ENCODE measurements around the gene PRKAR2B. TPM values are rescaled to one million over a fixed set of nuclear protein-coding genes. Genes with fewer than 3 reads are reported as not detected.
"Not testable (repeated sequence)": the region's sequence is repeated elsewhere in the genome, so short reads cannot be mapped to it uniquely, and the experiment has no call there.

Gene PRKAR2B
- polyA plus RNA-seq, 4 donors = 35.7 to 40.5 (median 38.3) TPM

DNA sequence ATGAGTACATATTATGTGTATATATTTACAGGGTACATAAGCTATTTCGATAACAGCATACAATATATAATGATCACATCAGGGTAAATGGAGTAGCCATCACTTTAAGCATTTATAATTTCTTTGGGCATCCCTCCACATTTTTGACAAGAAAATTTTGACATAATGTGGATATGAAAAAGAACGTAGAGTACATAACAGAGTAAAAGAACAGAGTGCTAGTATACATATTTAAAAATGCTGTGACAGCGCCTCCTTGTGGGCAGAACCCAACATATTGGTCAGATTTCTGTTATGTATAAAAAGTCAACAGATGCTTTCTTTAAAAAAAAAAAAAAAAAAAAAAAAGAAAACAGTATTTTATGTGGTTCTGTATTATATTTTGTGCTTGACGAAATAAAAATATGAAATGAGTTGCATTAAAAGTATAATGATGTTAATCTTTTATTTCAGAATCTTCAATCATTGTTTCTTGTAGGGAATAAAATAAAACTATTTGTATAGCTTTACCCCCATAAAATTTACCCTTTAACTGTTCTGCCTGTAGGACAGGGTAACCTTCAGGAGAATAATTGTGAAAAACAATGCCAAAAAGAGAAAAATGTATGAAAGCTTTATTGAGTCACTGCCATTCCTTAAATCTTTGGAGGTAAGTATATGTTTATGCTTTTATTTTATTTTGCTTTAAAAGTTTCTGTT, 106.0 kb downstream of the PRKAR2B start:
- DNase-seq (ENCODE audit: low read depth in 4 of 4, low spot score in 2 of 4) = peak in 1 of 4 donors; percentile 59

- no peak for DNase-seq (ENCODE audit: low read depth in 4 of 4, low spot score in 2 of 4)
Measured at GRCh38 chr7:107151538-107151937, 107.0 kb downstream of the PRKAR2B start.

DNA sequence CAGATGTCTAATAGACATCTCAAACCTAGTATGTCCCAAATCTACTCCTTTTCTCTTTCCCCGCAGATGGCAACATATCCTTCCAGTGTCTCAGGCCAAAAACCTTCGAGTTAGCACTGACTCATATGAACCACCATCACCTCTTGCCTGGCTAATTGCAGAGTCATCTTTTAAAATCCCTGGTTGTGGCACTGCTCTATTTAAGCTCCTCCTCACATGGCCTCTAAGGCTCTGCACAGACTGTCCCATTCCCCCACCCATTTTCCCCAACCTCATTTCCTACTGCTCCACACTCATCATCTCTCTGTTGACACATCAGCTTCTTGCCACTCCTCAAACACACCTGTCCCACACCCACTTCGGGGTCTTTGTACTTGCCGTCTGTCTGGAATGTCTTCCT, 107.5 kb downstream of the PRKAR2B start:
- no peak for DNase-seq (ENCODE audit: low read depth in 4 of 4, low spot score in 2 of 4)

- DNase-seq (ENCODE audit: low read depth in 4 of 4, low spot score in 2 of 4) = no peak
Measured at GRCh38 chr7:107154826-107155225, 110.3 kb downstream of the PRKAR2B start.

DNA sequence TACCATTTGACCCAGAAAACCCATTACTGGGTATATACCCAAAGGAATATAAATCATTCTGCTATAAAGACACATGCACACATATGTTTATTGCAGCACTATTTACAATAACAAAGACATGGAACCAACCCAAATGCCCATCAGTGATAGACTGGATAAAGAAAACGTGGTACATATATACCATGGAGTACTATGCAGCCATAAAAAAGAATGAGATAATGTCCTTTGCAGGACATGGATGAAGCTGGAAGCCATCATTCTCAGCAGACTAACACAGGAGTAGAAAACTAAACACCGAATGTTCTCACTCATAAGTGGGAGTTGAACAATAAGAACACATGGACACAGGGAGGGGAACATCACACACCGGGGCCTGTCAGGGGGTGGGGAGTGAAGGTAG, 111.2 kb downstream of the PRKAR2B start:
- not testable (repeated sequence) for DNase-seq (ENCODE audit: low read depth in 4 of 4, low spot score in 2 of 4)

GRCh38 chr7:107157091-107157490, 112.6 kb downstream of the PRKAR2B start:
- no peak for DNase-seq (ENCODE audit: low read depth in 4 of 4, low spot score in 2 of 4)

GRCh38 chr7:107158028-107158427, 113.5 kb downstream of the PRKAR2B start:
- no peak for DNase-seq (ENCODE audit: low read depth in 4 of 4, low spot score in 2 of 4)

- DNase-seq (ENCODE audit: low read depth in 4 of 4, low spot score in 2 of 4) = no peak
Measured at GRCh38 chr7:107160389-107160788, 115.9 kb downstream of the PRKAR2B start.

DNA sequence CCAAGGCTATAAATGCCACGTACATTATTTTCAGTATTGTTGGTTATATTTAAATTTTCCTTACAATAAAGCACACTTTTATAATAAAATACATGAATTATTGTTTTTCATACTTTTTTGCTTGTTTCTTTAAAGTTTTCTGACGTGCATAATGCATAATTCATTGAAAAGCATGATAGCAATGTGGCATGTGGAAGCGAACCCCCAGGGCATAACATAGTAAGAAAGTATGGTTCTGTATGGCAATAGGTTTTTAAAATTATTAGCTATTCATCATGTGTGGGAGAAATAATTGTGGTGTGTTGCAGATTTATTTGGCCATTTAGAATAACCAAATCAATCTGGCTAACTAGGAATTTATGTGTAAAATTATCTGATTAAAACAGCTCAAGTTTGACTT, 116.9 kb downstream of the PRKAR2B start:
- no peak for DNase-seq (ENCODE audit: low read depth in 4 of 4, low spot score in 2 of 4)

DNA sequence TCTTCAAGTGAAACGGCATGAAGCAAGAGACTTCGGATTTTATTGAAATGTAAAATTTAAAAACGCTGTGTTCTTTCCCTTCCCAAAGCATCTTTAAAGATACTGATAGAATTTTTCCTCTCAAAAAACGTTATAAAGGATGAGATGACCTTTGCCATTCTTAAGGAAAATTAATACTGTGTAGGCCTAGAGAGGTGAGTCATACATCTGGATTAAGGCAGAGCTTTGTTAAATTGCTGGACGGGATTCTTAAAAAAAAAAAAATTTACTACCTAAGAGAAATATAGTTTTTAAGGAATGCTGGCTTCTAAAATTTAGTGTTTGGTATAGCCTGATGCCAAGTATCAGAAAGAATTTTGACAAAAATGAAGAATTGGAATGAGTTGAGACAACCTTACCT, 118.0 kb downstream of the PRKAR2B start:
- no peak for DNase-seq (ENCODE audit: low read depth in 4 of 4, low spot score in 2 of 4)

GRCh38 chr7:107164092-107164491, 119.6 kb downstream of the PRKAR2B start:
- no peak for DNase-seq (ENCODE audit: low read depth in 4 of 4, low spot score in 2 of 4)

- no peak for DNase-seq (ENCODE audit: low read depth in 4 of 4, low spot score in 2 of 4)
Measured at GRCh38 chr7:107165341-107165740, 120.8 kb downstream of the PRKAR2B start.

GRCh38 chr7:107166736-107167426, 122.4 kb downstream of the PRKAR2B start:
- no peak for DNase-seq (ENCODE audit: low read depth in 4 of 4, low spot score in 2 of 4)

- peak; percentile 61 to 95 (median 70) for DNase-seq (ENCODE audit: low read depth in 4 of 4, low spot score in 2 of 4)
Measured at GRCh38 chr7:107167483-107168232, 123.2 kb downstream of the PRKAR2B start.

- DNase-seq (ENCODE audit: low read depth in 4 of 4, low spot score in 2 of 4) = peak; percentile 99 to 100 (median 100)
Measured at GRCh38 chr7:107168233-107169119, 124.0 kb downstream of the PRKAR2B start, which contains the start of gene HBP1. Gene HBP1, plus strand, starts transcription at chr7:107169003. Its CDS starts 10,891 bp downstream, at chr7:107179894.

GRCh38 chr7:107169120-107170050, 124.9 kb downstream of the PRKAR2B start:
- peak; percentile 83 to 94 (median 90) for DNase-seq (ENCODE audit: low read depth in 4 of 4, low spot score in 2 of 4)

DNA sequence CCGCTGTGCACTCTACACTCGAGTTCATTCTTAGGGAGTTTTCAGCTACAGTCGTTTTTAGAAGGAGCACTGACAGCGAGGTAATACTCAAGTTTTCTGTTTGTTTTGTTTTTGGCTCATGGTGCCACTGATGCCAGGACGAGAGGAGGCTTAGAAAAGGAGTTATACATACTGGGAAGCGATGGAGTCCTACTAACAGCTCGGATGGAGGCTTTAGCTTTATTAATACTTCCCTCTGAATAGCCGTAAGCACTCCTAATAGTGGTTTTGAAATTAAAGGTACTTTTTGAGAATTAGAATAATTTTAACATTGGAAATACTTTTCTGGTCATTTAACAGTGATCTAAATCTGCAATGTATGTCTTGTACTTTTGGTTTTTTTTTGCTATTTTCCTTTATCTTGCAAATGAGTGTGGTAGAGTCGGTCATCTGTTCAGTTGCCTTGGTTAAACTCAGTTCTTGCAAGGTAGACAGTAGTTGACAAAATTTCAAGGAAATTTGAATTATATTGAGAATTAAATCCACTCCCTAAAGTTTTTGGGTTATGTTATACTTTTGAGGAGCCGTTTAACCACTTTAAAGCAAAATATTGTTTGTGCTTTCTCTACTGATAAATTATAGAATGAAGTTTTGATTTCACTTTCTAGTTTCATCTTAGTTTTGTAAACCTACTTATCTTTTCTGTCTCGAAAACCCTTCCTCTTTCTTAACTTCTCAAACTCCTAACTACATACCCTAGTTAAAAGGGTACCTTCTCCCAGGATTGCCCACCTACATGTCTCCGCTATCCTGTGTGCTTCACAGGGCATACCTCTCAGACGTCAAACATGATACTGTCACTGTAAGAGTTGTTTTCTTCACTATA, 125.8 kb downstream of the PRKAR2B start:
- DNase-seq (ENCODE audit: low read depth in 4 of 4, low spot score in 2 of 4) = no peak

DNA sequence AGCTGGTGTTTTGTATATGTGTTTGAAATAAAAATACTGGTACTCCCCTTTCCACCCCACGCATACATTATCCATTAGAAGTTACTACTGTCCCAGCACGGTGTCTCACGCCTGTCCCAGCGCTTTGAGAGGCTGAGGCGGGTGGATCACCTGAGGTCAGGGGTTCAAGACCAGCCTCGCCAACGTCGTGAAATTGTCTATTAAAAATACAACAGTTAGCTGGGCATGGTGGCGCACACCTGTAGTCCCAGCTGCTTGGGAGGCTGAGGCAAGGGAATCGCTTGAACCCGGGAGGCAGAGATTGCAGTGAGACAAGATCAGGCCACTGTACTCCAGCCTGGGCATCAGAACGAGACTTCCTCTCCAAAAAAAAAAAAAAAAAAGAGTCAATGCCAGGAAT, 127.0 kb downstream of the PRKAR2B start:
- DNase-seq (ENCODE audit: low read depth in 4 of 4, low spot score in 2 of 4) = no peak

Data from left renal cortex interstitium (tissue), 4 donors.